ENCODE results near the gene PNP.

GRCh38 chr14:20489093-20489994, 20.1 kb downstream of the PNP start:
- TF ChIP-seq TBP (IDR thresholded peaks at IDR 0.05; ENCODE audit: low read depth, low read length) (no peak), MAX (IDR thresholded peaks at IDR 0.05) (no peak), CTCF (IDR thresholded peaks at IDR 0.05; ENCODE audit: control extremely low read depth in 1 of 3, insufficient read depth in 1 of 3, low read depth in 1 of 3, low read length in 3 of 3) (no peak), POLR2A (IDR thresholded peaks at IDR 0.05; ENCODE audit: control extremely low read depth in 1 of 2, low read depth in 2 of 2, low read length in 2 of 2) (no peak), JUN (IDR thresholded peaks at IDR 0.05; ENCODE audit: low read depth, low read length) (no peak), GTF2F1 (IDR thresholded peaks at IDR 0.05; ENCODE audit: borderline replicate concordance, low read depth, low read length) (no peak), USF2 (IDR thresholded peaks at IDR 0.05; ENCODE audit: low read length) (no peak), EP300 (IDR thresholded peaks at IDR 0.05; ENCODE audit: borderline replicate concordance in 1 of 2, low read depth in 2 of 2, low read length in 2 of 2) (no peak), CHD1 (IDR thresholded peaks at IDR 0.05; ENCODE audit: low read depth, low read length) (no peak), SIN3A (conservative IDR thresholded peaks at IDR 0.05 in 1 of 2, IDR thresholded peaks at IDR 0.05 in 1 of 2; ENCODE audit: low read depth in 1 of 2, low read length in 2 of 2) (no peak), KDM4A (IDR thresholded peaks at IDR 0.05; ENCODE audit: low read depth, low read length, severe bottlenecking) (no peak), KDM1A (IDR thresholded peaks at IDR 0.05; ENCODE audit: borderline replicate concordance, low read length) (no peak), POLR2AphosphoS5 (IDR thresholded peaks at IDR 0.05; ENCODE audit: low read depth, low read length) (no peak), POU5F1 (IDR thresholded peaks at IDR 0.05; ENCODE audit: low read depth, low read length) (no peak)
